H1 (cell line): ENCODE data around the gene DNAH8. TPM values are rescaled to one million over a fixed set of nuclear protein-coding genes. Genes with fewer than 3 reads are reported as not detected.

ENCODE experiments used
- SIX5 ChIP-seq: IDR thresholded peaks from 2 replicates; pipeline ENCODE4 v1.6.1; 2011; ENCODE audit warnings: mild to moderate bottlenecking, low read depth, low read length
- SRF ChIP-seq: IDR thresholded peaks from 2 replicates; pipeline ENCODE4 v1.6.1; 2011; ENCODE audit warnings: mild to moderate bottlenecking, low read depth, low read length, moderate library complexity
- polyA plus RNA-seq, 7 experiments: library from polyadenylated mRNA; depleted of rRNA in 3 of 7; stranded (reverse) in 5 of 7; unstranded in 2 of 7; fragments of >200 nt in 5 of 7; fragments of 200-250 nt in 2 of 7; gene quantifications; 1 replicate in 5 of 7; 2 replicates in 1 of 7; 4 replicates in 1 of 7; pipeline versions ENCODE4 v1.2.1 to v1.2.3, GENCODE V29; 2011 to 2013; ENCODE audit warnings: missing spikeins in 2 of 7, mixed read lengths in 2 of 7
- total RNA-seq: library from RNA; stranded (reverse); fragmentation: NEBNext Ultra II Directional; extraction: Animal tissue kit (Norgen Biotek cat#: 25700); gene quantifications from 2 replicates; pipeline ENCODE4 v1.2.1, GENCODE V29; 2021

The DNAH8 gene
- total and polyA plus RNA-seq, 2 of the 8 experiments (the other 6 are each of a cell fraction or from before 2014, with no cell fraction given): under 0.01 TPM; not detected in 1

DNA sequence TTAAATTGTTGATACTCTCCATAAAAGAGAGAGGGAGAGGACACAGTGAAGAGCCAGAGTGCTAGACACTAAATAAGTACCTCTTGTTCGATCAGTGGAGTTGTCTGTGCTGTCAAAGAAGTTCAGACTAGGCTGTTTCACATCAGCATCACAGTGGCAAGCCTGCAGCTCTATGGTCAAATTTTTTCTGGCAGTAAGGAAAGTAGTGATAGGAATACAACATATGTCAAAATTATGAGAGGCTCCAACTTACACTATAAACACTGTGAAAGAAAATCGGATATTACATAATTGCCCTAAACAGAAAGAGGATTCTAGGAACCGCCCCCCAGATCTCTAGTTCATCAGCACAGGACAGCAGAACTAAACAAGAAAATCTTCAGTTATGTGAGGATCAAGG is 23.1 kb downstream of the DNAH8 start (continued):
- TF ChIP-seq SRF (no peak), SIX5 (no peak)
